Upper lobe of right lung (tissue), 1 donor: Measurements from ENCODE around the gene MINK1. TPM values are rescaled to one million over a fixed set of nuclear protein-coding genes. Genes with fewer than 3 reads are reported as not detected.
A peak's percentile ranks its signal among the peaks of the same experiment; 100 is the strongest.

Source experiments
- ATAC-seq: fragments of 200-7000 bp; cut with Tn5 transposase; one replicate; pipeline ENCODE4 v1.9.1; 2020; ENCODE audit warnings: mild to moderate bottlenecking, moderate library complexity
- DNase-seq: peaks from one replicate; pipeline ENCODE4 v3.0.0-alpha.2; 2020
- H3K27ac ChIP-seq: fragments of 200-600 bp; one replicate; pipeline ENCODE4 v1.8.0; 2022
- H3K27me3 ChIP-seq: fragments of 200-600 bp; one replicate; pipeline ENCODE4 v1.8.0; 2022; ENCODE audit warnings: mild to moderate bottlenecking
- H3K36me3 ChIP-seq: fragments of 200-600 bp; one replicate; pipeline ENCODE4 v1.8.0; 2022
- H3K4me1 ChIP-seq: fragments of 200-600 bp; one replicate; pipeline ENCODE4 v1.8.0; 2022
- H3K4me3 ChIP-seq: fragments of 200-600 bp; one replicate; pipeline ENCODE4 v1.8.0; 2022; ENCODE audit warnings: mild to moderate bottlenecking
- H3K9me3 ChIP-seq: fragments of 200-600 bp; one replicate; pipeline ENCODE4 v1.8.0; 2022
- CTCF ChIP-seq: fragments of 200-600 bp; IDR thresholded peaks from one replicate; pipeline ENCODE4 v1.8.0; 2022; ENCODE audit warnings: antibody characterized with exemption
- intact Hi-C: fragments of 100-400 bp; cut with DNase I; formaldehyde crosslinking; loops from one replicate; pipeline ENCODE4 v1.11.0; 2022
- total RNA-seq: library from RNA; stranded (reverse); fragmentation: NEBNext Ultra II Directional; extraction: Animal tissue kit (Norgen Biotek cat#: 25700); gene quantifications from one replicate; pipeline ENCODE4 v1.2.1, GENCODE V29; 2021
- donor health status: DM: no; HTN: yes; CAD: no; lungs with severe emphysema.

MINK1 gene
- total RNA-seq, 1 donor from 2014 or later = 121 TPM

GRCh38 chr17:4934173-4934979 lies 101.2 kb downstream of the MINK1 start:
- H3K27me3 ChIP-seq = no peaks in the 10 kb centered on the region
- intact Hi-C loops = no loop called here
- peak; percentile 71 for DNase-seq
- H3K4me1 ChIP-seq = peaks cover 17% of the 10 kb centered on the region
- H3K4me3 ChIP-seq = no peak overlapping the region
- peaks cover 13% of the 10 kb centered on the region for H3K36me3 ChIP-seq
- H3K27ac ChIP-seq = no peak overlapping the region
- peak; percentile 50 for ATAC-seq
- TF ChIP-seq CTCF = peak; percentile 17
- H3K9me3 ChIP-seq = no peaks in the 10 kb centered on the region

DNA sequence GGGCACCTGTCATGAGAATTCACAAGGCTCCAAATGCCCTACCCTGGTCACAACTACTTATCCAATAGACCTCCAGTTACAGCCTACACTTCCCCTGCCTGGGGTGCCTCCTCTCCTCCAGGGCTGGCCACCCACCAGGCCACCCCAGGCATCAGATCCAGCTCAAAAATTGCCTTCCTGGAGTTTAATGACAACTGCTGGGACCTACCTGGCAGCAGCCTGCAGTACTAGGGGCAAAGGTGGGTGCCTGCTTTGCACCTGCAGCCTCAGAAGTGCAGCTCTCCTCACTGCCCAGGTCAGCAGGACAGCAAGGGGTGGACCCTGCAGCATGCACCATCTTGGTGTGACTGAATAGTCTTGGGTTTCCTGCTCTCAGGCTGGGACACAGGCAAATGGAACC lies 102.5 kb downstream of the MINK1 start:
- TF ChIP-seq CTCF = no peak
- Histone ChIP-seq H3K4me3 (no peak overlapping the region), H3K27ac (no peak overlapping the region), H3K36me3 (peaks cover 13% of the 10 kb centered on the region), H3K9me3 (no peaks in the 10 kb centered on the region), H3K4me1 (peaks cover 17% of the 10 kb centered on the region), H3K27me3 (no peaks in the 10 kb centered on the region)
- intact Hi-C loops = no loop called here
- ATAC-seq = no peak
- no peak for DNase-seq

DNA sequence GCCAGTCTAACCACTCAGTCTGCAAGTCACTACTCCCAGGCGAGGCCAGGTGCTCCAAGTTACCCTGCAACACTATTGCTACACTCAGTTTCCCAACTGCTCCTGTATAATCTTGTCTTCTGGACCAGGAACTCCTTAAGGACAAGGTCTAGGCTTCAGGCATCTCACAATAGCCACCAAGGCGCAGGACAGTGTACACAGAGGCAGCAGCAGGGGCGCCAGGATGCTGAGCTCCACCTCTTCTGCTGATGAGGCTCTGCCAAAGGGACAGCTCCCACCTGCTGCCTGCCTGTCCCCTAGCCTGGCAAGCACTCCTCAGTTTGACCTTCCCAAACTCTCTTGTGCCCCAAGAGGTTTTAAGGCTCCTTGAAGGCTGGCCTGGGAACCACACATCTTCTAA lies 103.3 kb downstream of the MINK1 start:
- no peak overlapping the region for H3K4me3 ChIP-seq
- no peak overlapping the region for H3K27ac ChIP-seq
- no peaks in the 10 kb centered on the region for H3K27me3 ChIP-seq
- peaks cover 13% of the 10 kb centered on the region for H3K36me3 ChIP-seq
- intact Hi-C loops = no loop called here
- no peak for TF ChIP-seq CTCF
- no peaks in the 10 kb centered on the region for H3K9me3 ChIP-seq
- peaks cover 24% of the 10 kb centered on the region for H3K4me1 ChIP-seq
- DNase-seq (no peak), ATAC-seq (no peak)

DNA sequence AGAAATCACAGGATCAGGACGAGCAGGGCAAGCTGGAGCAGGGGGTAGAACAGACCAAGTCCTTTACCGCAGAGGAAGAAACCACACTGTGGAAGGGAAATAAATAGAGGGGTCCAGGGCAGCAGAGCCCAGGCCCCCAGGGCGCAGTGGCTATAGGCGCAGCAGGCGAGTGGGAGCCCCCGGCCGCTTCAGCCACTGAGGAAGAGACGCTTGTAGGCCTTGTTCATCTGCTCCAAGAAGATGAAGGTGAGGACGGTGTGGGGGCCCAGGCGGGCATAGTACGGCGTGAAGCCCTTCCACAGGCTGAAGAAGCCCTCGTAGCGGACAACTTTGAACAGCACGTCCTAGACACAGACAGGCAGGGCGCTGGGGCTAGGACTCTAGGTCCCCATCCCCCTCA lies 104.4 kb downstream of the MINK1 start:
- Histone ChIP-seq H3K4me1 (peaks cover 34% of the 10 kb centered on the region), H3K27me3 (no peaks in the 10 kb centered on the region), H3K27ac (no peak overlapping the region), H3K4me3 (no peak overlapping the region), H3K9me3 (no peaks in the 10 kb centered on the region), H3K36me3 (peaks cover 21% of the 10 kb centered on the region)
- no peak for DNase-seq
- TF ChIP-seq CTCF = no peak
- ATAC-seq = no peak
- intact Hi-C loops = no loop called here

DNA sequence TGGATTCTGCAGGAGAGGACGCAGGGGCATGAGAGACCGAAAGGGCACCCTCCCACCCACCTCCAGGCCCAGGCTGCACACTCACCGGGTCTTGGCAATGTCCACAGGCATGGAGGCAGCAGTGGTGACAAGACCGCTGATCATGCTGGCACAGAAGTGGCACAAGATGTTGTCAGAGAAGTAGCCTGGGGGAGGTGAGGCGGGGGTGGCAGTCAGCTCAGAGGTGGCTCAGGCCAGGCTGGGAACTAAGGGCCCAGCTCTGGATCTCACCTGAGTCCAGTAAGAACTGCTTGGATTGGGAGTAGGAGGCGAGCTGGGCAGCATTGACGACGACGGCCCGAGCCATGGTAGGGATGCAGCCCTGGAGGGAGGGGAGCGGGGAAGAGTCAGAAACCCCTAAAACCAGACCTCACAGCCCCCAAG lies 104.9 kb downstream of the MINK1 start:
- H3K27me3 ChIP-seq = no peaks in the 10 kb centered on the region
- peaks cover 38% of the 10 kb centered on the region for H3K4me1 ChIP-seq
- intact Hi-C loops = no loop called here
- peaks cover 26% of the 10 kb centered on the region for H3K36me3 ChIP-seq
- DNase-seq (no peak), ATAC-seq (no peak)
- no peak overlapping the region for H3K27ac ChIP-seq
- no peak overlapping the region for H3K4me3 ChIP-seq
- H3K9me3 ChIP-seq = no peaks in the 10 kb centered on the region
- TF ChIP-seq CTCF = no peak
